ENCODE measurements around the gene MRPL39. TPM values are rescaled to one million over a fixed set of nuclear protein-coding genes. Genes with fewer than 3 reads are reported as not detected.
A peak's percentile ranks its signal among the peaks of the same experiment; 100 is the strongest.

Gene MRPL39
- total and polyA plus RNA-seq, 4 donors = 19.2 to 35.7 (median 24.4) TPM

- no peak for TF ChIP-seq HNF4A (conservative IDR thresholded peaks at IDR 0.05)
- no peak for TF ChIP-seq JUND (IDR thresholded peaks at IDR 0.05)
- no peak for TF ChIP-seq TAF1 (conservative IDR thresholded peaks at IDR 0.05)
- TF ChIP-seq FOXA1 (IDR thresholded peaks at IDR 0.05) = no peak
- no peak for TF ChIP-seq CTCF (IDR thresholded peaks at IDR 0.05; ENCODE audit: low read depth, low read length, missing input control)
Measured at GRCh38 chr21:25640202-25640942, 33.1 kb upstream of the MRPL39 start (continued).

- Histone ChIP-seq H3K9ac (ENCODE audit: low read depth in 1 of 2, low read length in 2 of 2) (peak overlapping the region in 1 of 2 donors; percentile 13), H3K27ac (ENCODE audit: low read depth in 1 of 2, low read length in 2 of 2) (peak overlapping the region; percentile 38 to 43), H3K4me3 (ENCODE audit: low read depth in 1 of 3, low read length in 3 of 3) (peak overlapping the region; percentile 42 to 63 (median 45)), H3K27me3 (ENCODE audit: control insufficient read depth in 4 of 4, insufficient read depth in 4 of 4, low read length in 3 of 4) (peaks cover 0 to 8% (median 6%) of the 10 kb centered on the region in 4 donors), H3K9me3 (ENCODE audit: control insufficient read depth in 4 of 4, low read length in 3 of 4) (no peaks in the 10 kb centered on the region), H3K36me3 (ENCODE audit: control insufficient read depth in 4 of 4, insufficient read depth in 3 of 4, low read depth in 1 of 4, low read length in 3 of 4) (no peaks in the 10 kb centered on the region), H3K4me1 (ENCODE audit: control insufficient read depth in 4 of 4, insufficient read depth in 4 of 4, low read length in 3 of 4) (peaks cover 2 to 19% (median 12%) of the 10 kb centered on the region in 4 donors)
- 3% methylated on average over 40 of the region's 40 CpGs for WGBS
- TF ChIP-seq RAD21 (IDR thresholded peaks at IDR 0.05) (peak in 1 of 2 donors; percentile 25), NR2F2 (IDR thresholded peaks at IDR 0.05) (no peak)
- no peak for DNase-seq (ENCODE audit: low spot score)
Measured at GRCh38 chr21:25639551-25640201, 32.4 kb upstream of the MRPL39 start.

GRCh38 chr21:25638660-25639550 is 31.6 kb upstream of the MRPL39 start, which contains the start of gene JAM2:
Gene JAM2 (plus strand): TSS chr21:25639258. CDS start chr21:25639822, 564 bp downstream.
- H3K36me3 ChIP-seq (ENCODE audit: control insufficient read depth in 4 of 4, insufficient read depth in 3 of 4, low read depth in 1 of 4, low read length in 3 of 4) = no peaks in the 10 kb centered on the region
- DNase-seq (ENCODE audit: low spot score) = no peak
- H3K9ac ChIP-seq (ENCODE audit: low read depth in 1 of 2, low read length in 2 of 2) = peak within 1 kb of the TSS in 1 of 2 donors; percentile 13
- no peaks in the 10 kb centered on the region for H3K9me3 ChIP-seq (ENCODE audit: control insufficient read depth in 4 of 4, low read length in 3 of 4)
- TF ChIP-seq MAX (IDR thresholded peaks at IDR 0.05) = no peak
- TF ChIP-seq GABPA (IDR thresholded peaks at IDR 0.05 in 1 of 2, conservative IDR thresholded peaks at IDR 0.05 in 1 of 2) = no peak
- TF ChIP-seq REST (IDR thresholded peaks at IDR 0.05) = no peak
- no peak for TF ChIP-seq EGR1 (IDR thresholded peaks at IDR 0.05; ENCODE audit: low read depth in 2 of 2)
- TF ChIP-seq RXRA (IDR thresholded peaks at IDR 0.05) = no peak
- no peak for TF ChIP-seq FOXA1 (IDR thresholded peaks at IDR 0.05)
- TF ChIP-seq ATF3 (IDR thresholded peaks at IDR 0.05) = no peak
- TF ChIP-seq YY1 (IDR thresholded peaks at IDR 0.05) = no peak
- TF ChIP-seq TAF1 (conservative IDR thresholded peaks at IDR 0.05) = no peak
- TF ChIP-seq RAD21 (IDR thresholded peaks at IDR 0.05) = no peak
- TF ChIP-seq NR2F2 (IDR thresholded peaks at IDR 0.05) = no peak
- no peak for TF ChIP-seq JUND (IDR thresholded peaks at IDR 0.05)
- no peak for TF ChIP-seq CTCF (IDR thresholded peaks at IDR 0.05; ENCODE audit: low read depth, low read length, missing input control)
- no peak for TF ChIP-seq FOXA2 (IDR thresholded peaks at IDR 0.05)
- TF ChIP-seq HNF4G (IDR thresholded peaks at IDR 0.05) = no peak
- no peak for TF ChIP-seq SP1 (IDR thresholded peaks at IDR 0.05)
- no peak for TF ChIP-seq HNF4A (conservative IDR thresholded peaks at IDR 0.05)
- peaks cover 0 to 8% (median 6%) of the 10 kb centered on the region in 4 donors for H3K27me3 ChIP-seq (ENCODE audit: control insufficient read depth in 4 of 4, insufficient read depth in 4 of 4, low read length in 3 of 4)
- peaks cover 2 to 19% (median 12%) of the 10 kb centered on the region in 4 donors for H3K4me1 ChIP-seq (ENCODE audit: control insufficient read depth in 4 of 4, insufficient read depth in 4 of 4, low read length in 3 of 4)
- H3K4me3 ChIP-seq (ENCODE audit: low read depth in 1 of 3, low read length in 3 of 3) = peak within 1 kb of the TSS; percentile 42 to 63 (median 45)
- 1% methylated on average over 41 of the region's 41 CpGs for WGBS
- peak within 1 kb of the TSS; percentile 38 to 43 for H3K27ac ChIP-seq (ENCODE audit: low read depth in 1 of 2, low read length in 2 of 2)

Measured in liver (tissue), 9 donors.